H9 (cell line): ENCODE results near the gene JPT2. TPM values are rescaled to one million over a fixed set of nuclear protein-coding genes. Genes with fewer than 3 reads are reported as not detected.

Experiments
- DNase-seq: peaks from one replicate; pipeline ENCODE4 v3.0.0-alpha.2; 2017
- H2AFZ ChIP-seq: one replicate; pipeline ENCODE4 v1.6.1; 2013; ENCODE audit warnings: mild to moderate bottlenecking, low read length, control low read depth, moderate library complexity
- H2AK5ac ChIP-seq: 2 replicates; pipeline ENCODE4 v1.6.1; 2013; ENCODE audit warnings: low read length, control low read depth, mixed read lengths; ENCODE audit not compliant: insufficient read length
- H2BK120ac ChIP-seq: one replicate; pipeline ENCODE4 v1.6.1; 2013; ENCODE audit warnings: low read depth, mild to moderate bottlenecking, low read length, control low read depth, inconsistent platforms; ENCODE audit not compliant: poor library complexity, severe bottlenecking
- H2BK12ac ChIP-seq: 2 replicates; pipeline ENCODE4 v1.6.1; 2013; ENCODE audit warnings: low read length, control low read depth, mixed read lengths, low read depth; ENCODE audit not compliant: insufficient read length
- H2BK15ac ChIP-seq: 2 replicates; pipeline ENCODE4 v1.6.1; 2013; ENCODE audit warnings: low read depth, low read length, control low read depth
- H2BK20ac ChIP-seq: one replicate; pipeline ENCODE4 v1.6.1; 2013; ENCODE audit warnings: low read depth, mild to moderate bottlenecking, low read length, control low read depth, inconsistent platforms; ENCODE audit not compliant: poor library complexity, severe bottlenecking
- H2BK5ac ChIP-seq: 2 replicates; pipeline ENCODE4 v1.6.1; 2013; ENCODE audit warnings: low read length, control low read depth, mixed read lengths; ENCODE audit not compliant: insufficient read length
- H3K14ac ChIP-seq: 2 replicates; pipeline ENCODE4 v1.6.1; 2013; ENCODE audit warnings: low read length, control low read depth; ENCODE audit not compliant: insufficient read depth
- H3K18ac ChIP-seq: 2 replicates; pipeline ENCODE4 v1.6.1; 2013; ENCODE audit warnings: low read depth, mild to moderate bottlenecking, mixed read lengths, low read length, control low read depth; ENCODE audit not compliant: insufficient read length
- H3K23ac ChIP-seq: 2 replicates; pipeline ENCODE4 v1.6.1; 2013; ENCODE audit warnings: low read length, control low read depth, mixed read lengths, low read depth; ENCODE audit not compliant: insufficient read length
- H3K23me2 ChIP-seq: 2 replicates; pipeline ENCODE4 v1.6.1; 2013; ENCODE audit warnings: low read depth, mild to moderate bottlenecking, mixed read lengths, low read length, control low read depth; ENCODE audit not compliant: insufficient read length, poor library complexity, severe bottlenecking
- H3K27ac ChIP-seq: 2 replicates; pipeline ENCODE4 v1.5.1; 2013; ENCODE audit warnings: low read length, control low read depth, mixed read lengths, low read depth; ENCODE audit not compliant: insufficient read length
- H3K27me3 ChIP-seq: 2 replicates; pipeline ENCODE4 v1.6.1; 2013; ENCODE audit warnings: low read length, control low read depth, inconsistent platforms; ENCODE audit not compliant: insufficient read depth
- H3K4ac ChIP-seq: 2 replicates; pipeline ENCODE4 v1.6.1; 2013; ENCODE audit warnings: low read depth, mild to moderate bottlenecking, control low read depth, inconsistent platforms, low read length, moderate library complexity
- H3K4me1 ChIP-seq: 2 replicates; pipeline ENCODE4 v1.6.1; 2013; ENCODE audit warnings: low read length, control low read depth, inconsistent platforms; ENCODE audit not compliant: insufficient read depth
- H3K4me2 ChIP-seq: 2 replicates; pipeline ENCODE4 v1.6.1; 2013; ENCODE audit warnings: low read length, control low read depth, mixed read lengths; ENCODE audit not compliant: insufficient read length, insufficient read depth
- H3K56ac ChIP-seq: 2 replicates; pipeline ENCODE4 v1.6.1; 2013; ENCODE audit warnings: low read depth, mild to moderate bottlenecking, mixed read lengths, low read length, control low read depth; ENCODE audit not compliant: insufficient read length
- H3K79me1 ChIP-seq: 2 replicates; pipeline ENCODE4 v1.6.1; 2013; ENCODE audit warnings: low read depth, mild to moderate bottlenecking, moderate library complexity, low read length, control low read depth, inconsistent platforms; ENCODE audit not compliant: insufficient read depth, poor library complexity, severe bottlenecking
- H3K79me2 ChIP-seq: 2 replicates; pipeline ENCODE4 v1.6.1; 2013; ENCODE audit warnings: low read length, control low read depth, inconsistent platforms; ENCODE audit not compliant: insufficient read depth
- H3K9ac ChIP-seq: 2 replicates; pipeline ENCODE4 v1.6.1; 2013; ENCODE audit warnings: low read length, control low read depth, mixed read lengths; ENCODE audit not compliant: insufficient read length; ENCODE audit errors: extremely low read depth
- H3K9me3 ChIP-seq: one replicate; pipeline ENCODE4 v1.6.1; 2013; ENCODE audit warnings: low read depth, low read length, inconsistent platforms; ENCODE audit not compliant: control insufficient read depth
- H3T11ph ChIP-seq: one replicate; pipeline ENCODE4 v1.6.1; 2013; ENCODE audit warnings: mild to moderate bottlenecking, low read length, control low read depth, inconsistent platforms
- H4K20me1 ChIP-seq: one replicate; pipeline ENCODE4 v1.6.1; 2013; ENCODE audit not compliant: control insufficient read depth, insufficient read length, insufficient read depth
- H4K5ac ChIP-seq: 2 replicates; pipeline ENCODE4 v1.6.1; 2013; ENCODE audit warnings: low read depth, mild to moderate bottlenecking, mixed read lengths, low read length, control low read depth; ENCODE audit not compliant: insufficient read length
- H4K8ac ChIP-seq: replicated peaks from 2 replicates; pipeline ENCODE4 v1.6.1; 2013; ENCODE audit warnings: low read length, control low read depth, mixed read lengths, low read depth; ENCODE audit not compliant: insufficient read length
- H4K91ac ChIP-seq: 2 replicates; pipeline ENCODE4 v1.6.1; 2013; ENCODE audit warnings: low read depth, mild to moderate bottlenecking, moderate library complexity, mixed read lengths, low read length, control low read depth; ENCODE audit not compliant: insufficient read length
- H3K27ac Mint-ChIP-seq, 3 experiments: 2 replicates in 2 of 3; 3 replicates in 1 of 3; pipeline ENCODE4 v1.8.0; 2020 to 2021; ENCODE audit warnings: mixed read lengths in 3 of 3, mild to moderate bottlenecking in 1 of 3, moderate library complexity in 1 of 3
- H3K27me3 Mint-ChIP-seq: 2 replicates; pipeline ENCODE4 v1.8.0; 2021; ENCODE audit warnings: low read depth, mild to moderate bottlenecking, moderate library complexity, mixed read lengths
- H3K36me3 Mint-ChIP-seq, 3 experiments: 2 replicates in 2 of 3; 3 replicates in 1 of 3; pipeline ENCODE4 v1.8.0; 2020 to 2021; ENCODE audit warnings: low read depth in 3 of 3, mixed read lengths in 3 of 3; ENCODE audit not compliant: insufficient read depth in 1 of 3
- H3K4me1 Mint-ChIP-seq, 2 experiments: 2 replicates each; pipeline ENCODE4 v1.8.0; 2020; ENCODE audit warnings: mixed read lengths in 2 of 2
- H3K4me3 Mint-ChIP-seq, 2 experiments: 2 replicates in 1 of 2; 3 replicates in 1 of 2; pipeline ENCODE4 v1.8.0; 2020 to 2021; ENCODE audit warnings: mild to moderate bottlenecking in 2 of 2, mixed read lengths in 2 of 2, moderate library complexity in 1 of 2
- H3K9me3 Mint-ChIP-seq, 2 experiments: 2 replicates in 1 of 2; 3 replicates in 1 of 2; pipeline ENCODE4 v1.8.0; 2020; ENCODE audit warnings: mild to moderate bottlenecking in 2 of 2, mixed read lengths in 2 of 2, moderate library complexity in 1 of 2
- WGBS: extraction: QIAGEN DNeasy Blood & Tissue Kit; methylation state at CpG from one replicate; pipeline ENCODE4 v1.1.7; 2013; ENCODE audit warnings: missing lambda C conversion rate, low lambda C conversion rate, mixed read lengths; ENCODE audit not compliant: insufficient read length; ENCODE audit errors: extremely low coverage; 5-methylcytosine and 5-hydroxymethylcytosine counted together
- total RNA-seq: library from RNA; stranded (reverse); gene quantifications from 2 replicates; pipeline ENCODE4 v1.2.1, GENCODE V29; 2021
- TF ChIP-seq, protein P1 (sequence below): fragments of 200-600 bp; sonication (generic); conservative IDR thresholded peaks from 3 replicates; pipeline ENCODE4 v1.8.0; 2021; ENCODE audit warnings: antibody characterized with exemption, mild to moderate bottlenecking

The JPT2 gene
- total RNA-seq, 1 experiment from 2014 or later, result 206 TPM

DNA sequence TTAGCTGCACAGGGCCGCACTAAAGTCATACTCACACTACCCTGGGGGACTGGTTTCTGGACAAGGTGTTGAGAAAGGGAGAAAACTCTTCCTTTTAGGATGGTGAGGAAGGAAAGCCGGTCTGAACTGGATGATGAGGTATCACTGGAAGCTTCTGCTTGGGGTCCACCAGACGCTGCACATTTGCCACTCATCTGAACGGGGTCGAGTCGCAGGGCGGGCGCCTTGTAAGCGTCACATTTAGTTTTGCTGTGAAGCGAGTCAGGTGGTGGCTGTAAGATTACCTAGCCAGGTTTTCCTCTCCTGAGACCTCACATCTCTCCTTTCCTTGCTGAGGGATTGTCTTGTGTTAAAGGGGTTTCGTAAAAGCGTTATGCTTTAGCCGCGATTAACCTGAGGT, 2.3 kb downstream of the JPT2 start:
- H3K9ac ChIP-seq, result no peak overlapping the region
- H3K4me1 Mint-ChIP-seq, result peaks cover 29 to 31% of the 10 kb centered on the region in 2 experiments

More for the DNA sequence above, 2.3 kb downstream of the JPT2 start:
- H2AK5ac ChIP-seq, result no peak overlapping the region
- peak overlapping the region in 2 of 3 experiments; percentile 65 to 75; a peak in 4 of 7 replicates for H3K27ac Mint-ChIP-seq
- H3K4me2 ChIP-seq, result peak overlapping the region; percentile 5
- no peak overlapping the region for H3K4ac ChIP-seq
- H2BK12ac ChIP-seq, result no peak overlapping the region
- H4K91ac ChIP-seq, result no peak overlapping the region
- peaks cover 4% of the 10 kb centered on the region for H4K20me1 ChIP-seq
- H3K4me3 Mint-ChIP-seq, result peak overlapping the region; percentile 98 to 99
- H4K5ac ChIP-seq, result no peak overlapping the region
- no peaks in the 10 kb centered on the region for H3K9me3 Mint-ChIP-seq
- H3K27me3 ChIP-seq, result no peaks in the 10 kb centered on the region
- no peak overlapping the region for H3K14ac ChIP-seq
- H3K56ac ChIP-seq, result no peak overlapping the region
- peaks cover 54% of the 10 kb centered on the region for H3K79me2 ChIP-seq
- H3K4me1 ChIP-seq, result no peaks in the 10 kb centered on the region
- no peak overlapping the region for H3T11ph ChIP-seq
- H2AFZ ChIP-seq, result no peak overlapping the region
- peaks cover 3% of the 10 kb centered on the region for H3K79me1 ChIP-seq
- H3K23ac ChIP-seq, result no peak overlapping the region
- no peak overlapping the region for H2BK120ac ChIP-seq
- no peak overlapping the region for H2BK15ac ChIP-seq
- no peaks in the 10 kb centered on the region; the same call in 1 of the 2 replicates for H3K27me3 Mint-ChIP-seq
- H3K18ac ChIP-seq, result no peak overlapping the region
- peaks cover 8 to 56% (median 41%) of the 10 kb centered on the region in 3 experiments; a peak in 6 of 7 replicates for H3K36me3 Mint-ChIP-seq
- no CpG with 5 or more reads among the region's 14 CpGs for WGBS
- no peak overlapping the region for H2BK20ac ChIP-seq
- no peak overlapping the region for H2BK5ac ChIP-seq
- TF ChIP-seq, protein P1, sequence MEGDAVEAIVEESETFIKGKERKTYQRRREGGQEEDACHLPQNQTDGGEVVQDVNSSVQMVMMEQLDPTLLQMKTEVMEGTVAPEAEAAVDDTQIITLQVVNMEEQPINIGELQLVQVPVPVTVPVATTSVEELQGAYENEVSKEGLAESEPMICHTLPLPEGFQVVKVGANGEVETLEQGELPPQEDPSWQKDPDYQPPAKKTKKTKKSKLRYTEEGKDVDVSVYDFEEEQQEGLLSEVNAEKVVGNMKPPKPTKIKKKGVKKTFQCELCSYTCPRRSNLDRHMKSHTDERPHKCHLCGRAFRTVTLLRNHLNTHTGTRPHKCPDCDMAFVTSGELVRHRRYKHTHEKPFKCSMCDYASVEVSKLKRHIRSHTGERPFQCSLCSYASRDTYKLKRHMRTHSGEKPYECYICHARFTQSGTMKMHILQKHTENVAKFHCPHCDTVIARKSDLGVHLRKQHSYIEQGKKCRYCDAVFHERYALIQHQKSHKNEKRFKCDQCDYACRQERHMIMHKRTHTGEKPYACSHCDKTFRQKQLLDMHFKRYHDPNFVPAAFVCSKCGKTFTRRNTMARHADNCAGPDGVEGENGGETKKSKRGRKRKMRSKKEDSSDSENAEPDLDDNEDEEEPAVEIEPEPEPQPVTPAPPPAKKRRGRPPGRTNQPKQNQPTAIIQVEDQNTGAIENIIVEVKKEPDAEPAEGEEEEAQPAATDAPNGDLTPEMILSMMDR, result no peak
- no peaks in the 10 kb centered on the region for H3K9me3 ChIP-seq
- peaks cover 6% of the 10 kb centered on the region for H3K23me2 ChIP-seq
- H4K8ac ChIP-seq, result no peak overlapping the region
- DNase-seq, result no peak
- no peak overlapping the region for H3K27ac ChIP-seq
